Neuronal stem cell (in vitro differentiated cells): ENCODE data around the gene RIMS4.

Experiments used
- DNase-seq: peaks from one replicate; pipeline ENCODE4 v3.0.0-alpha.2; 2013; ENCODE audit warnings: low spot score
- H2AFZ ChIP-seq: one replicate; pipeline ENCODE4 v1.6.1; 2013; ENCODE audit warnings: mild to moderate bottlenecking, low read length, inconsistent platforms
- H2AK5ac ChIP-seq: 2 replicates; pipeline ENCODE4 v1.6.1; 2013; ENCODE audit warnings: low read depth, mild to moderate bottlenecking, inconsistent platforms, low read length, moderate library complexity, mixed read lengths
- H2BK120ac ChIP-seq: 2 replicates; pipeline ENCODE4 v1.6.1; 2013; ENCODE audit warnings: low read depth, mild to moderate bottlenecking, inconsistent platforms, low read length, moderate library complexity, mixed read lengths
- H2BK12ac ChIP-seq: one replicate; pipeline ENCODE4 v1.6.1; 2013; ENCODE audit warnings: low read length, inconsistent platforms
- H2BK15ac ChIP-seq: 2 replicates; pipeline ENCODE4 v1.6.1; 2013; ENCODE audit warnings: mild to moderate bottlenecking, low read length, inconsistent platforms, mixed read lengths
- H2BK5ac ChIP-seq: one replicate; pipeline ENCODE4 v1.6.1; 2013; ENCODE audit warnings: inconsistent platforms, mild to moderate bottlenecking, low read length, moderate library complexity
- H3K14ac ChIP-seq: one replicate; pipeline ENCODE4 v1.6.1; 2013; ENCODE audit warnings: low read length, inconsistent platforms
- H3K18ac ChIP-seq: 2 replicates; pipeline ENCODE4 v1.6.1; 2013; ENCODE audit warnings: low read length, inconsistent platforms
- H3K23ac ChIP-seq: 2 replicates; pipeline ENCODE4 v1.6.1; 2013; ENCODE audit warnings: low read depth, mild to moderate bottlenecking, mixed read lengths, low read length, inconsistent platforms; ENCODE audit not compliant: poor library complexity
- H3K27ac ChIP-seq: replicated peaks from 3 replicates; pipeline ENCODE4 v1.5.1; 2013; ENCODE audit warnings: low read length, inconsistent platforms
- H3K27me3 ChIP-seq, 3 experiments: 2 replicates each; pipeline ENCODE4 v1.6.1; 2013; ENCODE audit warnings: low read length in 3 of 3, mild to moderate bottlenecking in 2 of 3, inconsistent platforms in 1 of 3, low read depth in 1 of 3, mixed read lengths in 1 of 3, moderate library complexity in 1 of 3; ENCODE audit not compliant: control insufficient read depth in 3 of 3, insufficient read depth in 3 of 3
- H3K36me3 ChIP-seq, 2 donors: replicated peaks in 1 of 2; 2 replicates each; pipeline ENCODE4 v1.6.1; 2013; ENCODE audit warnings: low read length in 2 of 2; ENCODE audit not compliant: control insufficient read depth in 2 of 2, insufficient read depth in 2 of 2
- H3K4ac ChIP-seq: 2 replicates; pipeline ENCODE4 v1.6.1; 2013; ENCODE audit warnings: inconsistent platforms, mild to moderate bottlenecking, low read length, moderate library complexity
- H3K4me1 ChIP-seq, 2 donors: 1 replicate in 1 of 2; 2 replicates in 1 of 2; pipeline ENCODE4 v1.6.1; 2013; ENCODE audit warnings: low read length in 2 of 2, low read depth in 1 of 2; ENCODE audit not compliant: control insufficient read depth in 2 of 2, insufficient read depth in 1 of 2
- H3K4me2 ChIP-seq: one replicate; pipeline ENCODE4 v1.6.1; 2013; ENCODE audit warnings: mild to moderate bottlenecking, low read length, inconsistent platforms; ENCODE audit not compliant: insufficient read depth, poor library complexity, severe bottlenecking
- H3K4me3 ChIP-seq, 2 donors: 2 replicates each; pipeline ENCODE4 v1.5.1; 2013; ENCODE audit warnings: low read length in 2 of 2, mild to moderate bottlenecking in 2 of 2, inconsistent platforms in 1 of 2, moderate library complexity in 1 of 2
- H3K79me1 ChIP-seq: one replicate; pipeline ENCODE4 v1.6.1; 2013; ENCODE audit warnings: low read depth, mild to moderate bottlenecking, inconsistent platforms, low read length, moderate library complexity
- H3K9ac ChIP-seq: one replicate; pipeline ENCODE4 v1.6.1; 2013; ENCODE audit warnings: mild to moderate bottlenecking, low read depth, low read length, inconsistent platforms; ENCODE audit not compliant: poor library complexity
- H3K9me3 ChIP-seq, 2 donors: replicated peaks in 1 of 2; 2 replicates each; pipeline versions ENCODE3 to v1.6.1; 2013; ENCODE audit warnings: low read length in 2 of 2, mild to moderate bottlenecking in 2 of 2, inconsistent platforms in 1 of 2, low read depth in 1 of 2, mixed read lengths in 1 of 2, moderate library complexity in 1 of 2; ENCODE audit not compliant: control insufficient read depth in 2 of 2, insufficient read depth in 1 of 2
- H4K8ac ChIP-seq: one replicate; pipeline ENCODE4 v1.6.1; 2013; ENCODE audit warnings: low read depth, mild to moderate bottlenecking, inconsistent platforms, low read length, moderate library complexity
- H4K91ac ChIP-seq: one replicate; pipeline ENCODE4 v1.6.1; 2013; ENCODE audit warnings: low read length, low read depth, mild to moderate bottlenecking, inconsistent platforms; ENCODE audit not compliant: poor library complexity
- WGBS, 2 donors: extraction: QIAGEN DNeasy Blood & Tissue Kit; methylation state at CpG; one replicate each; pipeline ENCODE4 v1.1.7; 2013; ENCODE audit warnings: missing lambda C conversion rate in 2 of 2, mixed read lengths in 1 of 2; ENCODE audit not compliant: insufficient read length in 2 of 2, insufficient replicate concordance in 1 of 2; ENCODE audit errors: extremely low coverage in 2 of 2; 5-methylcytosine and 5-hydroxymethylcytosine counted together

The RIMS4 gene

DNA sequence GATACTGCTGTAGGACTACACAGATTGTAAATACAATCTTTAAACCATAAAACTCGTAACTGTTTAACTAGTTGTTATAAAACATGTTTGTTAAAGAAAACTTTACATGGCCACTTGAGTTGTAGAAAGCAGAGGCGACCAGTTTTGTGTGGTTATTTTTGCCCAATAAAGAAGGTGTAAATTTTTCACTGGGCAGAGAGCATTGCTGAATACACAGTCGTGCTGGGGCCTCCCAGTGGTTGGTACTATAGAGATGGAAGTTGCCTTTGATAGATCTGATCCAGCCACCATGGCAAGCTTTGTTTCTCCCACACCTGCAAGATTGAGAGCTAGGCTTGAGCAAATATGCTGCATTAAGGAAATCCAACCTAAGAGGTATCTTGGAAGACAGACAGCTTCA is 41.2 kb upstream of the RIMS4 start:
- H4K8ac ChIP-seq: no peak overlapping the region
- peaks cover 0 to 2% of the 10 kb centered on the region in 2 donors for H3K4me1 ChIP-seq
- H2BK12ac ChIP-seq: no peak overlapping the region
- H3K27me3 ChIP-seq: no peaks in the 10 kb centered on the region
- no peak overlapping the region for H3K4me3 ChIP-seq
- no peaks in the 10 kb centered on the region for H3K36me3 ChIP-seq
- H3K14ac ChIP-seq: no peak overlapping the region
- no peak overlapping the region for H2BK15ac ChIP-seq
- H2AK5ac ChIP-seq: no peak overlapping the region
- H3K9me3 ChIP-seq: no peaks in the 10 kb centered on the region
- no peaks in the 10 kb centered on the region for H3K79me1 ChIP-seq
- no peak for DNase-seq
- no peak overlapping the region for H2BK120ac ChIP-seq
- H3K23ac ChIP-seq: no peak overlapping the region
- H3K27ac ChIP-seq: no peak overlapping the region
- H2AFZ ChIP-seq: no peak overlapping the region
- no CpG with 5 or more reads among the region's 3 CpGs for WGBS, 2 donors
- H3K4me2 ChIP-seq: no peak overlapping the region
- H4K91ac ChIP-seq: no peak overlapping the region
- H3K18ac ChIP-seq: no peak overlapping the region
- no peak overlapping the region for H2BK5ac ChIP-seq
- H3K4ac ChIP-seq: no peak overlapping the region
- H3K9ac ChIP-seq: no peak overlapping the region

DNA sequence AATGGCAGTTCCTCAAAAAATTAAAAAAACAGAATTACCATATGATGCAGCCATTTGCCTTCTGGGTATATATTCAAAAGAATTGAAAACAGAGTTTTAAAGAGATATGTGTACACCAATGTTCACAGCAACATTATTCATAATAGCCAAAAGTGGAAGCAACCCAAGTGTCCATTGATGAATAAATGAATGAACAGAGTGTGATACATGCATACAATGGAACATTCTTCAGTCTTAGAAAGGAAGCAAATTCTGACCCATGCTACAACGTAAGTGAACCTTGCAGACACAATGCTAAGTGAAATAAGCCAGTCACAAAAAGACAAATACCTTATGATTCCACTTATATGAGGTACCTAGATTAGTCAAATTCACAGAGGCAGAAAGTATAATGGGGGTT is 40.5 kb upstream of the RIMS4 start:
- Histone ChIP-seq H3K9me3 (no peaks in the 10 kb centered on the region), H2AK5ac (no peak overlapping the region), H3K36me3 (no peaks in the 10 kb centered on the region), H3K14ac (no peak overlapping the region), H3K27me3 (no peaks in the 10 kb centered on the region), H3K27ac (no peak overlapping the region), H2BK15ac (no peak overlapping the region), H3K79me1 (no peaks in the 10 kb centered on the region), H3K4me1 (peaks cover 0 to 2% of the 10 kb centered on the region in 2 donors), H3K4me3 (no peak overlapping the region), H2BK120ac (no peak overlapping the region), H3K18ac (no peak overlapping the region), H3K23ac (no peak overlapping the region), H4K8ac (no peak overlapping the region), H3K4ac (no peak overlapping the region), H3K9ac (no peak overlapping the region), H2BK12ac (no peak overlapping the region), H2BK5ac (no peak overlapping the region), H4K91ac (no peak overlapping the region), H2AFZ (no peak overlapping the region), H3K4me2 (no peak overlapping the region)
- WGBS, 2 donors: no CpG with 5 or more reads among the region's 1 CpG
- no peak for DNase-seq

DNA sequence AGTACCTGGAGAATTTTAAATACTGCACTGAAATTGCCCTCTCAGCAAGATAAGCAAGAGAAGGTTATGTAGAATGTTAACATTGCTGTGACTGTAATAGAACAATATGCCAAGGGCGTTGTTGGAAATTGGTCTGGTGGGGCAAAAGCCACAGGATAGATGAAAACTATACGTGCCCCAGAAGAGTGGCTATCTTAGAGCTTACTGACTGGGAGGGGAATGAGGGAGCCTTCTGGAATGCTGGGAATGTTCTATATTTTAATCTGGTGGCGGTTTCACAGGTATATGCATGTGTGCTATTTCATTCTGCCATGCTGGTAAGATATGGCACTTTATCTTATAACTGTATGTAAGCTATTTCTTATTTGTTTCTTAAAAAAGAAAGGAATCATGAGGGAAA is 39.9 kb upstream of the RIMS4 start:
- H4K91ac ChIP-seq: no peak overlapping the region
- H3K14ac ChIP-seq: no peak overlapping the region
- DNase-seq: no peak
- no peak overlapping the region for H3K4me2 ChIP-seq
- no peaks in the 10 kb centered on the region for H3K27me3 ChIP-seq
- no peak overlapping the region for H2AK5ac ChIP-seq
- H3K23ac ChIP-seq: no peak overlapping the region
- H4K8ac ChIP-seq: no peak overlapping the region
- H3K18ac ChIP-seq: no peak overlapping the region
- H3K9me3 ChIP-seq: no peaks in the 10 kb centered on the region
- H3K4me1 ChIP-seq: peaks cover 0 to 2% of the 10 kb centered on the region in 2 donors
- no peaks in the 10 kb centered on the region for H3K36me3 ChIP-seq
- H2BK120ac ChIP-seq: no peak overlapping the region
- H3K9ac ChIP-seq: no peak overlapping the region
- no peak overlapping the region for H2BK12ac ChIP-seq
- no peak overlapping the region for H2BK15ac ChIP-seq
- no peaks in the 10 kb centered on the region for H3K79me1 ChIP-seq
- no peak overlapping the region for H3K4me3 ChIP-seq
- no peak overlapping the region for H3K4ac ChIP-seq
- no peak overlapping the region for H3K27ac ChIP-seq
- H2BK5ac ChIP-seq: no peak overlapping the region
- no CpG with 5 or more reads among the region's 3 CpGs for WGBS, 2 donors
- H2AFZ ChIP-seq: no peak overlapping the region

DNA sequence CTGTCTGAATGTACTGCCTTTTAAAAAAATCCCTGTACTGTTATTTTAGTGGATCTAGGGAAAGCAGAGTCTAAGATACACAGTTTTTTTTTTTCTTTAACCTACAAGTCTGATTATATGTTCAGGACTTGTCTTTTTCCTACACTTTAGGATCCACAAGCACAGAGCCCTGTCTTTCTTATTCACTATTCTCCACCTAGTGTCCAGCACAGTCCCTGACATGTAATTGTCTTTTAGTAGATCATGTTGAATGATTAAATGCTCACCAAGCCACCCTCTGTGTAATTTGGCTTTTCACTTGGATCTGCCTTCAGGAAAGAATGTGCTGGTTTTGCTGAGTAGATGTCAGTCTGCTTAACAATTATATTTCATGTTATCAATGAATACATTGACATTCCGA is 39.4 kb upstream of the RIMS4 start:
- no peak for DNase-seq

More for the DNA sequence above, 39.4 kb upstream of the RIMS4 start:
- Histone ChIP-seq H3K18ac (no peak overlapping the region), H3K23ac (no peak overlapping the region), H2AFZ (peak overlapping the region; percentile 75), H2BK15ac (no peak overlapping the region), H3K27me3 (no peaks in the 10 kb centered on the region), H2BK5ac (no peak overlapping the region), H3K4ac (no peak overlapping the region), H2BK12ac (no peak overlapping the region), H2BK120ac (no peak overlapping the region), H3K4me2 (no peak overlapping the region), H3K79me1 (no peaks in the 10 kb centered on the region), H3K27ac (no peak overlapping the region), H2AK5ac (no peak overlapping the region), H3K9ac (no peak overlapping the region), H3K36me3 (no peaks in the 10 kb centered on the region), H3K9me3 (no peaks in the 10 kb centered on the region), H4K8ac (no peak overlapping the region), H3K4me3 (no peak overlapping the region), H3K4me1 (peaks cover 0 to 2% of the 10 kb centered on the region in 2 donors), H4K91ac (no peak overlapping the region), H3K14ac (no peak overlapping the region)
- no CpG with 5 or more reads among the region's 1 CpG for WGBS, 2 donors
